Measurements from ENCODE around the gene PLCXD1.

PLCXD1 gene

DNA sequence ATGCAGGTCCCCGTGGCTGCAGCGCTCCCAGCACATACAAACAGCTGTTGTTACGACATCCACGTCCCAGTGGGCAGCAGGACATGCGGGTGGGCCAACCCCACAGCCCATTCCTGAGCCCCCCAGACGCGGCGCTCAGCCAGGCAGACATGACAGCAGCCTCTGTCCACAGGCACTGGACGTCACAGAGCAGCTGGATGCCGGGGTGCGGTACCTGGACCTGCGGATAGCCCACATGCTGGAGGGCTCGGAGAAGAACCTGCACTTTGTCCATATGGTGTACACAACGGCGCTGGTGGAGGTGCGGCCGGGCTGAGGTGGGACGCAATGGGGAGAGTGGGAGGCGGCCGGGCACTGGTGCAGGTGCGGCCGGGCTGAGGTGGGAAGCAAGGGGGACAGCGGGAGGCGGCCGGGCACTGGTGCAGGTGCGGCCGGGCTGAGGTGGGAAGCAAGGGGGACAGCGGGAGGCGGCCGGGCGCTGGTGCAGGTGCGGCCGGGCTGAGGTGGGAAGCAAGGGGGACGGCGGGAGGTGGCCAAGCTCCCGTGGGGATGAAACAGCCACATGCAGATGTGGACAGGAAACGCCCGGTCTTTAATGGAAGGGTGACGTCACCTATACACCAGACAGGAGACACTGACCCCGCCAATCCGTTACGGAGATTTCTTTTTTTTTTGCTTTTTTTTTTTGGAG is 9.4 kb downstream of the PLCXD1 start:
- no peak for TF ChIP-seq GATA2 (IDR thresholded peaks at IDR 0.05; ENCODE audit: low read depth, low read length)
- TF ChIP-seq GATA3 (IDR thresholded peaks at IDR 0.05; ENCODE audit: low read depth, low read length), result no peak

DNA sequence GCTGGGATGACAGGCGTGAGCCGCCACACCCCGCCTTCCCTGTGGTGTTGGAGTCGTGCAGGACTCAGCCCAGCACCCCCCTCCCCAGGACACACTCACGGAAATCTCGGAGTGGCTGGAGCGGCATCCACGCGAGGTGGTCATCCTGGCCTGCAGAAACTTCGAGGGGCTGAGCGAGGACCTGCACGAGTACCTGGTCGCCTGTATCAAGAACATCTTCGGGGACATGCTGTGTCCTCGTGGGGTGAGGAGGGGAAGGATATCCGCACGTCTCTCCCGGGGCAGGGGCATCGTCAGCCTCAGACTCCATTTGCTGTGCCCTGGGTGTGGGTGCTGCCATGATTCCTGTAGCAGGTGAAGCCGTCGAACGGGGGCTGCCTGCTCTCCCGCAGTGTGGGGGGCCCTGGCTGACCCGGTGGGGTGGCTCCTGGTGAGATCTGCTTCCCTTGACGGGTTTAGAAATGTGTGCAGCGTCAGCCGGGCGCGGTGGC is 10.3 kb downstream of the PLCXD1 start:
- TF ChIP-seq GATA3 (IDR thresholded peaks at IDR 0.05; ENCODE audit: low read depth, low read length) (no peak), GATA2 (IDR thresholded peaks at IDR 0.05; ENCODE audit: low read depth, low read length) (no peak)

DNA sequence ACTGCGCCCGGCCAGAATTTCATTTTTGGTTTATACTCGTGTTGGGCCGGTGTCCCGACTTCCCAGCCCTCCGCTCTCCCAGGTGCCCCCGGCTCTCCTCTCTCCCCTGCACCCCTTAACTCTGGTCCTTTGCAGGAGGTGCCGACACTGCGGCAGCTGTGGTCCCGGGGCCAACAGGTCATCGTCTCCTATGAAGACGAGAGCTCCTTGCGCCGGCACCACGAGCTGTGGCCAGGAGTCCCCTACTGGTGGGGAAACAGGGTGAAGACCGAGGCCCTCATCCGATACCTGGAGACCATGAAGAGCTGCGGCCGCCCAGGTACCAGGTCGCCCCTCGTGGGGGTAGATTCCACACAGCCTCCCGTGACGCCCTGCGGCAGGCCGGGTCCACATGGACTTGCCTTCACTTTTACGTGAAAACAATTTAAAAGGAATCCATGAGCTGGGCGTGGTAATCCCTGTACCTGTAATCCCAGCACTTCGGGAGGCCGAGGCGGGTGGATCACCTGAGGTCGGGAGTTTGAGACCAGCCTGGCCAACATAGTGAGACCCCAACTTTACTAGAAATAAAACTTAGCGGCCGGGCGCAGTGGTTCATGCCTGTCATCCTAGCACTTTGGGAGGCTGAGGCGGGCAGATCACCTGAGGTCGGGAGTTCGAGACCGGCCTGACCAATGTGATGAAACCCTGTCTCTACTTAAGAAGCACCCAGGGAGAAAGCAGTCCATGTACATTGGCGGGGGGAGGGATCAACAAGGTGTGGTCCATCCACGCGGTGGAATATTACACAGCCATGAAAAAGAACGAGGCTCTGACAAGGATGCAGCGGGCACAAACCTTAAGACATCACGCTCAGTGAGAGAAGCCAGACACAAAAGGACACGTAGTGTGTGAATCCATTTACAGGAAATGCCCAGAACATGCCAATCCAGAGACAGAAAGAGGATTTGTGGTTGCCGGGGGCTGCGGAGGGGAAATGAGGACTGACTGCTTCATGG is 12.0 kb downstream of the PLCXD1 start:
- TF ChIP-seq GATA3 (IDR thresholded peaks at IDR 0.05; ENCODE audit: low read depth, low read length) (no peak), GATA2 (IDR thresholded peaks at IDR 0.05; ENCODE audit: low read depth, low read length) (no peak)

DNA sequence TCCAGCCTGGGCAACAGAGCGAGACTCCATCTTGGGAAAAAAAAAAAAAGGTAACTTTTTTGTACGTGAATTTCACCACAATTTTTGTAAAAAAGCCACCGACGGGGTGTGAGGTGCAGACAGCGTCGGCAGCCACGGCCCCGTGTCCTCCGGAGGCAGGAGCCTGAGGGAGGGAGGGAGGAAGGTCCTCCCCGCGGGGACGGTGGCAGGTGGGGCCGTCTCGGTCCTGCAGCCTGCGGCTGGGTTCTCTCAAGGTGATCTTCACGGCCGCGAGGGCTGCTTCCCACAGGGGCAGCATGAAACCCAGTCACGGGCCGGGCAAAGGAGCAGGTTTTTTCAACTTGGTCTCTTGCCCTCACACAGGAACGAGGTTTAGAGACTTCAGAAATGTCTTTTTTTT is 14.0 kb downstream of the PLCXD1 start:
- no peak for TF ChIP-seq GATA3 (IDR thresholded peaks at IDR 0.05; ENCODE audit: low read depth, low read length)
- TF ChIP-seq GATA2 (IDR thresholded peaks at IDR 0.05; ENCODE audit: low read depth, low read length), result no peak

DNA sequence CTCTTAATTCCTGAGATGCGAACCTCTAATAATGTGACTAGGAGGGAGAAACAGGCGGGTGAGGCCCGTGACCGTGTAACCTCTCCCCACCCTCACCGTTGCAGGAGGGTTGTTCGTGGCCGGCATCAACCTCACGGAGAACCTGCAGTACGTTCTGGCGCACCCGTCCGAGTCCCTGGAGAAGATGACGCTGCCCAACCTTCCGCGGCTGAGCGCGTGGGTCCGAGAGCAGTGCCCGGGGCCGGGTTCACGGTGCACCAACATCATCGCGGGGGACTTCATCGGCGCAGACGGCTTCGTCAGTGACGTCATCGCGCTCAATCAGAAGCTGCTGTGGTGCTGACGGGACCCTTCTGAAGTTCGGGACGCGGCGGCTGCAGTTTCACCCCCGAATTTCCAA is 17.8 kb downstream of the PLCXD1 start:
- no peak for TF ChIP-seq GATA2 (IDR thresholded peaks at IDR 0.05; ENCODE audit: low read depth, low read length)
- no peak for TF ChIP-seq GATA3 (IDR thresholded peaks at IDR 0.05; ENCODE audit: low read depth, low read length)

DNA sequence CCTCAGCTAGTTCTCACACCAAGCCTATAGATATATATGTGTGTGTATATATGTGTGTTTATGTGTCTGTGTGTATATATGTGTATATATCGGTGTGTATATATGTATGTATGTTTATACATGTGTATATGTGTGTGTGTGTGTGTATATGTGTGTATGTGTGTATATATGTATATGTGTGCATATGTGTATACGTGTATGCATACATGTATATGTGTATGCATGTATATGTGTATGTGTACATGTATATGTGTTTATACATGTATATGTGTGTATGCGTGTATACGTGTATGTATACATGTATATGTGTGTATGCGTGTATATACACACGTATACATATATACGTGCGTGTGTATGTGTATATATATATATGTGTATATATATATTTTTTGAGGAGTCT is 19.2 kb downstream of the PLCXD1 start:
- TF ChIP-seq GATA2 (IDR thresholded peaks at IDR 0.05; ENCODE audit: low read depth, low read length) (no peak), GATA3 (IDR thresholded peaks at IDR 0.05; ENCODE audit: low read depth, low read length) (no peak)

DNA sequence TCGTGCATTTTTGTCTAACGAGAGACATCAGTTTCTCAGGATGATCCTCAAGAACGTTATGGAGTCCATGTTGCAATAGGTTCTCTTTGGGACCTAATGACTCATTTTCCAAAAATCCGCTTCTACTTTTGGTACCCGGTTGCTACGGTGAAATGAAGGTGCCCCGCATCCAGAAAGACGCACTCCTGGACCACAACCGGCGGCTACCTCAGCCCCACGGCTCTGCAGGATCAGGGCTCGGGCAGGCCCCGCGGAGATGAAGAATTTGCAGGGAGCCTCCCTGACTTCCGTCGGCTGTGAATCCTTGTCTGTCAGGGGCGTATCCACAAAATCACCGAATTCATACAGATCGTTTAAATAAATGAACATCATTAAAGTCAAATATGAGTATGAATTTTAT is 21.8 kb downstream of the PLCXD1 start:
- TF ChIP-seq GATA2 (IDR thresholded peaks at IDR 0.05; ENCODE audit: low read depth, low read length), result no peak

DNA sequence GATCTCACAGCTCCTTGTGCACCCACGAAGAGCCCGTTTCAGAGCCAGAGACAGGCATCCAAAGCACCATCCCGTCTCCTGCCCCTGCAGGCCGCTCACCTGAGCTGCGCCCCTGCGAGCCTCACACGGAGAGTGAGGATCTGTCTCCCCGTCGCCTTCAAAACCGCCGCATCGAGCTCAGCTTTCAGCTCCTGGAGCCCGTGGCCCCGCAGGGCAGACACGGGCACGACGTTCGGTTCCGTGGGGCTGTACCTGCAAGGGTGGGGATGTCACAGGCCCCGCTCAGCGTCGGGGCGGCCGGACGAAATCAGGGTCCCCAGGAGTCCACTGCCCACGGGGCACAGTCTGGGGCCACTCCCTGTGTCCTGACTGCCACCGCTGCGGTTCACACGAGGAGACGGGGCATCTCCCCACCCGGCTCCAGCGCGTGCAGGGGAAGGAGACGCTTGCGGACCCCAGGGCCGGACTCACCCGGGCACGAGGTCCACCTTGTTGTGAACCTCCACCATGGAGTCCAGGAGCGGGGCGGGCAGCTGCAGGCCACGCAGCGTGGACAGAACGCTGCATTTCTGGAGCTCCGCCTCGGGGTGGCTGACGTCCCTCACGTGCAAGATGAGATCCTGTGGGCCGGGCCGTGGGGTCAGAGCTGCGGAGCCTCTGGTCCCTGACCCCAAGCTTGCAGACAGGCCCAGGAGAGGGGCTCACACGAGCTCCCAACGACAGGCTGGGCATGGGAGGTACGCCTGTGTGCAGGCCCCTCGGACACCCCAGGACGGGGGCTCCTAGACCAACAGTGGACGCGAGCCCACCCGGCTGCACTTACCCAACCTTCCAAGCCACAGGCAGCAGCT is 26.3 kb downstream of the PLCXD1 start:
- TF ChIP-seq GATA2 (IDR thresholded peaks at IDR 0.05; ENCODE audit: low read depth, low read length), result no peak
- no peak for TF ChIP-seq GATA3 (IDR thresholded peaks at IDR 0.05; ENCODE audit: low read depth, low read length)

DNA sequence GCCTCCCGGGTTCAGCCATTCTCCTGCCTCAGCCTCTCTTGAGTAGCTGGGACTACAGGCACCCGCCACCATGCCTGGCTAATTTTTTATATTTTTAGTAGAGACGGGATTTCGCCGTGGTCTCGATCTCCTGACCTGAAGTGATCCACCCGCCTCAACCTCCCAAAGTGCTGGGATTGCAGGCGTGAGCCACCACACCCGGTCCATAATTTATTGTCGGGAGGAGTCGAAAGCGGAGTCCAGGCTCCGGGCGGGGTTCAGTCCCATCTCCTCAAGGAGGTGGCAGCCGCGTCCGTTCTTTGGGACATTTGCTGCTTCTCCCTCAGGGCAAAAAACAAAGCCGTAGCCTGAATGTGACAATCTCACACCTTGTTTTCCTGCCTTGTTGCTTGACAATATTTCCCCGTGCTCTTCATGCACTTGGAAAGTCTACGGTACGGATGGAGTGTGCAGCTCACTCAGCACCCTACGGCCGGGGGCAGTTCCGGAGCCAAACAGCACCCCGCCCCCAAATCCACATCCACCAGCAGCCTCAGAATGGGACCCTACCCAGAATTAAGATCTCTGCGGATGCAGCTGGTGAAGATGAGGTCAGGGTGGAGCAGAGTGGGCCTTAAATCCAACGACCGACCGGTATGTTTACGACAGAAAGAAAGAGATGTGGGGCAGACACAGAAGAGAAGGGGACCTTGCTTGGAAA is 27.8 kb downstream of the PLCXD1 start:
- no peak for TF ChIP-seq GATA2 (IDR thresholded peaks at IDR 0.05; ENCODE audit: low read depth, low read length)
- no peak for TF ChIP-seq GATA3 (IDR thresholded peaks at IDR 0.05; ENCODE audit: low read depth, low read length)

DNA sequence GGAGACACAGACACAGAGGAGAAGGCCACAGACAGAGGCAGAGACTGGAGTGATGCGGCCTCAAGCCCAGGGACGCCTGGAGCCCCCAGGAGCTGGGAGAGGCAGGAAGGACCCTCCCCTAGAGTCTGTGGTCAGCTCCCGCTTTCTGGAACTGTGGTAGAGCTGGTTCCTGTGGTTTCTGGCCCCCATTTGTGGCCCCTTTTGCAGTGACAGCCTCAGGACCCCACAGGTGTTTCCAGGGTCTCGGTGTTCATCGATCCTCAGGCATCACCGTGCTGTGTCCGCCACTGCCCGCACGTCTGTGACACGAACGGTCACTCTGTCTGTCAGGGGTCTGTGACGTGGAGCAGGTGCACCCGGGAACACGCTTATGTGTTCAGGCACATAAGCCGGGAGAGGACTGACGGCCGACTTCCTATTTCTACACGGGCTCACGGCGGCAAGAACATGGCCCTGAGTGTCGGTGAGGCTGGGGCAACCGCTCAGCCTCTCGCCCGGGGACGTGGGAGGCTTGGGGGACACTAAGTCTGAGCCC is 29.5 kb downstream of the PLCXD1 start:
- TF ChIP-seq GATA2 (IDR thresholded peaks at IDR 0.05; ENCODE audit: low read depth, low read length) (no peak), GATA3 (IDR thresholded peaks at IDR 0.05; ENCODE audit: low read depth, low read length) (no peak)

DNA sequence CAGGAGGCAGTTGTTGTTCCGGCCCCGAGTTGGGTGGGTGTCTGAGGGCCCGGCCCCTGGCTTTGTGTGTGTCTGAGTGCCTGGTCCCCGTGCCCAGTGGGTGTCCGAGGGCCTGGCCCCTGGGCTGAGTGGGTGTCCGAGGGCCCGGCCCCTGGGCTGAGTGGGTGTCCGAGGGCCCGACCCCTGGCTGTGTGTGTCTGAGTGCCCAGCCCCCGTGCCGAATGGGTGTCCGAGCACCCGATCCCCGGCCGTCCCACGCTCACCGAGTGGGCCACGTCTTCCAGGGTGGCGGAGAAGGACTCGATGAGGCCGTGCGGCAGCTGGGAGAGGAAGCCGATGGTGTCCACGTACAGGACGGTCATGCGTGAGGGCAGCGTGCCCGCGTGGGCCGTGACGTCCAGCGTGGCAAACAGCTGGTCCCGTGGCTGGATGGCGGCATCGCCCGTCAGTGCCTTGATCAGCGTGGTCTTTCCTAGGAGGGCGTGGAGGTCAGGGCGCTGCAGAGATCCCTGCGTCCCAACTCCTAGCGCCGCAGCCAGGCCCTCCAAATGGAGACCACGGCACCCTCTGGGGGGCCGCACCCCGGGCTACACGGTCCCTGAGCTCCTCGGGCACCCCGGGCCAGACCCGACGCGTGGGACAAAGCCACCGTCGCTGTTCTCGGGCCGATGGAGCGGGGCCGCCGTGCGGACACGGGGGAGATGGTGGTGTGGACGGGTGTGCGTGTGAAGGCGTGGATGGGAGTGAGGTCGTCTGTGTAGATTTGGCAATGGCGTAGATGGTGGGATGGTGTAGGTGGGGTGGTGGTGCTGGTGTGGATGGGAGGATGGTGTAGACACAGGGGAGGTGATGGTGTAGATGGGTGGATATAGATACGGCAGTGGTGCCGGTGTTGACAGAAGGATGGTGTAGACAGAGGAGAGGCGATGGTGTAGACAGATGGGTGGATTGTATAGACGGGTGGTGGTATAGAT is 30.3 kb downstream of the PLCXD1 start:
- no peak for TF ChIP-seq GATA3 (IDR thresholded peaks at IDR 0.05; ENCODE audit: low read depth, low read length)

DNA sequence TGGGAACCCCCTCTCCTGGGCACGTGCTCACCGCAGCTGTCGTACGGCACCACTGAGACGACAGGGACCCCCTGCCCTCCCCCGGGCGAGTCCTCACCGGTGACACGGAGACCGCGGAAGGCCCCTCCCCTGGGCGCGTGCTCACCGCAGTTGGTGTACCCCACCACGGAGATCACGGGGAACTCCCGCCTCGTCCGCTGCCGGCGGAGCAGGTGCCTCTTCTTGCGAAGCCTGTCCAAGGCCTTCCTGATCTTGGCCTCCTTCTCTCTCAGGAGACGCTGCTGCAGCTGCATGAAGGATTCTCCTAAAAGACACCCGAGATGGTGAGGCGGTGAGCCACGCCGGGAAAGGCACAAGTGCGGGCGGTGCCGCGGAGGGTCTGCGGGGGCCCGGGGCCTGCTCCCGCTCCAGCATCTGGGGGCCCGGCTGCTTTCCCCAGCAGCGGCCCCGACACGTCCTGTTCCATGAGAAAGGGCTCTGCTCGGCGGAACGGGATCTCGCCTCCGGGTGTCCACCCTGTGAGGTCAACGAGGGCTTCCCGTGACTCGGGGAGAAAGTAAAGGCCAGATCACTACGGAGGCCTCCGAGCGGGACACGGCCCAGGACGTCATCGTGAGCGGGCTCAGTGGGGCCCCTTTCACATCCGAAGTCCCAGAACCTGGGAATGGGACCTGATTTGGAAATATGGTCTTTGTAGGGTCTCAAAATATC is 31.6 kb downstream of the PLCXD1 start:
- TF ChIP-seq GATA2 (IDR thresholded peaks at IDR 0.05; ENCODE audit: low read depth, low read length), result no peak
- no peak for TF ChIP-seq GATA3 (IDR thresholded peaks at IDR 0.05; ENCODE audit: low read depth, low read length)

Measured in SH-SY5Y (cell line).